Fibroblast of mammary gland (primary cell): ENCODE results near the gene VTI1A.
A peak's percentile ranks its signal among the peaks of the same experiment; 100 is the strongest.

Source experiments
- DNase-seq: peaks from one replicate; pipeline ENCODE4 v3.0.0-alpha.2; 2010; ENCODE audit warnings: low read depth
- H3K4me3 ChIP-seq: 2 replicates; pipeline ENCODE4 v1.5.1; 2011; ENCODE audit warnings: low read depth, mild to moderate bottlenecking, low read length, moderate library complexity; ENCODE audit not compliant: control insufficient read depth
- CTCF ChIP-seq: conservative IDR thresholded peaks from 2 replicates; pipeline ENCODE4 v1.5.1; 2011; ENCODE audit warnings: low read depth, low read length, inconsistent platforms; ENCODE audit not compliant: control insufficient read depth, insufficient read depth

VTI1A gene

GRCh38 chr10:112680586-112680985 lies 233.6 kb downstream of the VTI1A start:
- H3K4me3 ChIP-seq, result no peak overlapping the region
- TF ChIP-seq CTCF, result no peak
- no peak for DNase-seq

- peak; percentile 84 for DNase-seq
- H3K4me3 ChIP-seq, result no peak overlapping the region
- no peak for TF ChIP-seq CTCF
Measured at GRCh38 chr10:112687647-112688046, 240.6 kb downstream of the VTI1A start.

- DNase-seq, result peak; percentile 47
- TF ChIP-seq CTCF, result peak; percentile 51
- H3K4me3 ChIP-seq, result no peak overlapping the region
Measured at GRCh38 chr10:112689327-112690072, 242.5 kb downstream of the VTI1A start.

DNA sequence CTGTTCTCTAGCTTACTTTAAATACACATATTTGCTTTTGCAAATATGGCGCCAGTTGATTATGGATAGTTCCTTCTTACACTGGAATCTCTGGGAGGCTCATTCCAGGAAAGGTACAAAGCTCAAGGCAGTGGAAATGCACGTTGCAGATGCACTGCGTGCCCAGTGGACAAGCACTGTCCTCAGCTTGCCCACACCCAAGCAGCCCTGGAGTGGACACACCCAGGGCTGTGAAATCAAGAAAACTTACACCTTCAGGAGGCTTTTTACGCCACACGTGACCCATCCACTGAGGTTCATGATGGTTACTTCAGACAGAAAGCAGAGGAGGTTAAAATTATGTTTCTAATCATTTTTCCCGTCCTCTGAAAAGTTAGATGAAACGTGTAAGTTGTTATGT lies 248.5 kb downstream of the VTI1A start:
- no peak for DNase-seq
- TF ChIP-seq CTCF, result no peak
- no peak overlapping the region for H3K4me3 ChIP-seq

- no peak for TF ChIP-seq CTCF
- H3K4me3 ChIP-seq, result no peak overlapping the region
- DNase-seq, result no peak
Measured at GRCh38 chr10:112696592-112696991, 249.6 kb downstream of the VTI1A start.

GRCh38 chr10:112698133-112698817 lies 251.3 kb downstream of the VTI1A start:
- no peak for DNase-seq
- no peak overlapping the region for H3K4me3 ChIP-seq
- no peak for TF ChIP-seq CTCF

- TF ChIP-seq CTCF, result no peak
- no peak overlapping the region for H3K4me3 ChIP-seq
- no peak for DNase-seq
Measured at GRCh38 chr10:112698818-112699164, 251.8 kb downstream of the VTI1A start.
